ENCODE data around the gene UBASH3B.
"Not testable (repeated sequence)": the region's sequence is repeated elsewhere in the genome, so short reads cannot be mapped to it uniquely, and the experiment has no call there.

UBASH3B gene

GRCh38 chr11:122863154-122863553 is 207.6 kb downstream of the UBASH3B start:
- DNase-seq = not testable (repeated sequence)

GRCh38 chr11:122863704-122864326 is 208.3 kb downstream of the UBASH3B start:
- peak; percentile 49 for DNase-seq

Measured in stimulated activated CD4-positive, alpha-beta T cell treated with anti-CD3 and anti-CD28 coated beads, Interleukin-4, amount 100 ng/mL, for 1 hour (primary cell).